ENCODE data around the gene HDAC9.

DNA sequence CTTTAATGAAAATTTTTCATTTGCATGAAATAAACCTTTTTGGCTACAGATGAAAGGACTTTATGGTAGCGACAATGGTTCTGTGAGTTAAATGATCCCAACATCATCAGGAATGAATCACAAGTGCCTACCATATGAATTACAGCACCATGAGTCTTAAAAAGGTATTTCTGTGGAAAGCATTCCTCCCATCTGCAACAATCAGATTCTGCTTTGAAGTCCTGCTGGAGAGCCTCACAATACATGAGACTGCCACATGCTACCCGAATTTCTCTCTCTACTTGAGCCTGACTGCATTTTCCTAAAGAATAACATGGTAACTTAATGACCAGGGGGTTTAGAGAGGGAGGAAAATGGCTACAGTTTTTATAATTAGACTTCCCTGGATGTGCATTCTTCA lies 431.6 kb downstream of the HDAC9 start:
- TF ChIP-seq, protein P1, sequence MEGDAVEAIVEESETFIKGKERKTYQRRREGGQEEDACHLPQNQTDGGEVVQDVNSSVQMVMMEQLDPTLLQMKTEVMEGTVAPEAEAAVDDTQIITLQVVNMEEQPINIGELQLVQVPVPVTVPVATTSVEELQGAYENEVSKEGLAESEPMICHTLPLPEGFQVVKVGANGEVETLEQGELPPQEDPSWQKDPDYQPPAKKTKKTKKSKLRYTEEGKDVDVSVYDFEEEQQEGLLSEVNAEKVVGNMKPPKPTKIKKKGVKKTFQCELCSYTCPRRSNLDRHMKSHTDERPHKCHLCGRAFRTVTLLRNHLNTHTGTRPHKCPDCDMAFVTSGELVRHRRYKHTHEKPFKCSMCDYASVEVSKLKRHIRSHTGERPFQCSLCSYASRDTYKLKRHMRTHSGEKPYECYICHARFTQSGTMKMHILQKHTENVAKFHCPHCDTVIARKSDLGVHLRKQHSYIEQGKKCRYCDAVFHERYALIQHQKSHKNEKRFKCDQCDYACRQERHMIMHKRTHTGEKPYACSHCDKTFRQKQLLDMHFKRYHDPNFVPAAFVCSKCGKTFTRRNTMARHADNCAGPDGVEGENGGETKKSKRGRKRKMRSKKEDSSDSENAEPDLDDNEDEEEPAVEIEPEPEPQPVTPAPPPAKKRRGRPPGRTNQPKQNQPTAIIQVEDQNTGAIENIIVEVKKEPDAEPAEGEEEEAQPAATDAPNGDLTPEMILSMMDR (conservative IDR thresholded peaks at IDR 0.05) = no peak
- TF ChIP-seq ZFX (IDR thresholded peaks at IDR 0.05) = no peak
